D721Med (cell line): ENCODE results near the gene CAPSL.

ENCODE experiments used
- DNase-seq: peaks from one replicate; pipeline ENCODE4 v3.0.0; 2011; ENCODE audit warnings: low spot score; ENCODE audit not compliant: insufficient read length
- FAIRE-seq: peaks from 2 replicates; lab custom pipeline; 2011; peaks lifted over from hg19 to GRCh38; lab: Jason Lieb, UNC
- TF ChIP-seq, protein P1 (sequence below): IDR thresholded peaks from 2 replicates; pipeline ENCODE4 v1.5.1; 2012; ENCODE audit warnings: mild to moderate bottlenecking, control low read depth; ENCODE audit not compliant: insufficient read depth; ENCODE audit errors: missing control alignments

CAPSL gene

GRCh38 chr5:35924950-35925722, 13.3 kb downstream of the CAPSL start:
- TF ChIP-seq, protein P1, sequence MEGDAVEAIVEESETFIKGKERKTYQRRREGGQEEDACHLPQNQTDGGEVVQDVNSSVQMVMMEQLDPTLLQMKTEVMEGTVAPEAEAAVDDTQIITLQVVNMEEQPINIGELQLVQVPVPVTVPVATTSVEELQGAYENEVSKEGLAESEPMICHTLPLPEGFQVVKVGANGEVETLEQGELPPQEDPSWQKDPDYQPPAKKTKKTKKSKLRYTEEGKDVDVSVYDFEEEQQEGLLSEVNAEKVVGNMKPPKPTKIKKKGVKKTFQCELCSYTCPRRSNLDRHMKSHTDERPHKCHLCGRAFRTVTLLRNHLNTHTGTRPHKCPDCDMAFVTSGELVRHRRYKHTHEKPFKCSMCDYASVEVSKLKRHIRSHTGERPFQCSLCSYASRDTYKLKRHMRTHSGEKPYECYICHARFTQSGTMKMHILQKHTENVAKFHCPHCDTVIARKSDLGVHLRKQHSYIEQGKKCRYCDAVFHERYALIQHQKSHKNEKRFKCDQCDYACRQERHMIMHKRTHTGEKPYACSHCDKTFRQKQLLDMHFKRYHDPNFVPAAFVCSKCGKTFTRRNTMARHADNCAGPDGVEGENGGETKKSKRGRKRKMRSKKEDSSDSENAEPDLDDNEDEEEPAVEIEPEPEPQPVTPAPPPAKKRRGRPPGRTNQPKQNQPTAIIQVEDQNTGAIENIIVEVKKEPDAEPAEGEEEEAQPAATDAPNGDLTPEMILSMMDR, result peak; percentile 37
- FAIRE-seq, result no peak
- DNase-seq, result peak; percentile 25

GRCh38 chr5:35924122-35924949, 14.1 kb downstream of the CAPSL start:
- FAIRE-seq (no peak), DNase-seq (no peak)
- TF ChIP-seq, protein P1, result no peak

- TF ChIP-seq, protein P1, result no peak
- FAIRE-seq, result no peak
- DNase-seq, result no peak
These were observed 16.0 kb downstream of the CAPSL start for GRCh38 chr5:35922468-35922867.

GRCh38 chr5:35921930-35922329, 16.5 kb downstream of the CAPSL start:
- TF ChIP-seq, protein P1, result no peak
- FAIRE-seq (no peak), DNase-seq (no peak)

- FAIRE-seq (no peak), DNase-seq (no peak)
- TF ChIP-seq, protein P1, result no peak
These were observed 17.5 kb downstream of the CAPSL start for GRCh38 chr5:35920890-35921289.

DNA sequence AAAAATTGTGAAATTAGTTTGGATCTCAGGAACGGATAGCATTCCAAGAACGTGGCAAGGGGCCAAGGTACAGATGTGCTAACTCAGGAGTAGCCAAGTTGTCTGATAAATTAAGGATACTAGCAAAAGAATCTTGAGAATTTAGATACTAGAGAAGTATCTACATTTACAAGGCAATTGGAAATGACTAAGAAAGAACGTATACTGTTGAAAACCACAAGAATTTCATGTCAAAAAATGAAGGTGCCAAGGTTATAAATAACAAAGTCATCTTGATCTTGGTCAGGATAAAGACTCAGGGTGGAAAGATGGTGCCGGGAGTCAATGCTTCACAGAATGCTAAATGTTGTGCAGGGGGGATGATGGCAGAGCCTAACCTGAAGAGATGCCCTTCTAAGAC, 19.2 kb downstream of the CAPSL start:
- TF ChIP-seq, protein P1, result no peak
- FAIRE-seq (no peak), DNase-seq (no peak)

GRCh38 chr5:35908814-35909213, 29.6 kb downstream of the CAPSL start:
- FAIRE-seq (no peak), DNase-seq (no peak)
- TF ChIP-seq, protein P1, result no peak
